CD4-positive, CD25-positive, alpha-beta regulatory T cell (primary cell): Measurements from ENCODE around the gene SPC25. TPM values are rescaled to one million over a fixed set of nuclear protein-coding genes. Genes with fewer than 3 reads are reported as not detected.

Experiments used
- ATAC-seq, 2 donors: fragments of 150-1000 bp; cut with Tn5 transposase; one replicate each; pipeline ENCODE4 v1.10.0; 2021; ENCODE audit warnings: low read depth in 2 of 2, moderate number of reproducible peaks in 2 of 2, moderate library complexity in 1 of 2
- DNase-seq, 3 donors: peaks; one replicate each; pipeline versions ENCODE4 v3.0.0 to v3.0.0-alpha.2; 2012 to 2022; ENCODE audit warnings: mixed read lengths in 1 of 3
- H3K27ac ChIP-seq: one replicate; pipeline ENCODE4 v1.7.0; 2013; ENCODE audit warnings: mild to moderate bottlenecking, low read length; ENCODE audit not compliant: insufficient read depth, poor library complexity, severe bottlenecking
- H3K27me3 ChIP-seq: one replicate; pipeline ENCODE4 v1.7.0; 2013; ENCODE audit warnings: low read length; ENCODE audit not compliant: control insufficient read depth, insufficient read depth
- H3K36me3 ChIP-seq: one replicate; pipeline ENCODE4 v1.7.0; 2013; ENCODE audit warnings: mild to moderate bottlenecking, low read length, moderate library complexity; ENCODE audit not compliant: control insufficient read depth, insufficient read depth
- H3K4me1 ChIP-seq: 2 replicates; pipeline ENCODE4 v1.7.0; 2013; ENCODE audit warnings: mild to moderate bottlenecking, low read length; ENCODE audit not compliant: insufficient read depth, control insufficient read depth, poor library complexity, severe bottlenecking
- H3K4me3 ChIP-seq: one replicate; pipeline ENCODE4 v1.7.0; 2013; ENCODE audit warnings: low read depth, mild to moderate bottlenecking, low read length, moderate library complexity
- H3K9me3 ChIP-seq, 2 experiments: 1 replicate in 1 of 2; 2 replicates in 1 of 2; pipeline ENCODE4 v1.7.0; 2013; ENCODE audit warnings: low read length in 2 of 2, mild to moderate bottlenecking in 1 of 2, moderate library complexity in 1 of 2; ENCODE audit not compliant: control insufficient read depth in 2 of 2
- H3K27ac Mint-ChIP-seq, 3 donors: one replicate each; pipeline ENCODE4 v1.8.0; 2020 to 2022; ENCODE audit warnings: mild to moderate bottlenecking in 3 of 3, mixed read lengths in 3 of 3, moderate library complexity in 2 of 3
- H3K27me3 Mint-ChIP-seq: one replicate; pipeline ENCODE4 v1.8.0; 2022; ENCODE audit warnings: mild to moderate bottlenecking, mixed read lengths
- H3K36me3 Mint-ChIP-seq: one replicate; pipeline ENCODE4 v1.8.0; 2020; ENCODE audit warnings: mixed read lengths
- H3K4me1 Mint-ChIP-seq, 4 donors: one replicate each; pipeline ENCODE4 v1.8.0; 2020 to 2022; ENCODE audit warnings: mixed read lengths in 4 of 4, mild to moderate bottlenecking in 1 of 4
- H3K4me3 Mint-ChIP-seq, 4 donors: one replicate each; pipeline ENCODE4 v1.8.0; 2020 to 2022; ENCODE audit warnings: mild to moderate bottlenecking in 4 of 4, mixed read lengths in 4 of 4, moderate library complexity in 3 of 4
- H3K9me3 Mint-ChIP-seq, 7 donors: one replicate each; pipeline ENCODE4 v1.8.0; 2020 to 2022; ENCODE audit warnings: mixed read lengths in 7 of 7, mild to moderate bottlenecking in 3 of 7, moderate library complexity in 2 of 7
- polyA plus RNA-seq, 4 donors: library from polyadenylated mRNA; unstranded; fragments of 300-500 nt; fragmentation: Illumina TruSeq; gene quantifications; one replicate each; pipeline ENCODE4 v1.2.3, GENCODE V29; 2021
- total RNA-seq: library from RNA; stranded (reverse); gene quantifications from one replicate; pipeline ENCODE4 v1.2.3, GENCODE V29; 2022

Gene SPC25
- total and polyA plus RNA-seq, 5 donors from 2014 or later: 0.24 to 1.2 (median 0.51) TPM

- no peak for ATAC-seq
- Histone ChIP-seq H3K36me3 (no peaks in the 10 kb centered on the region), H3K27me3 (peaks cover 9% of the 10 kb centered on the region), H3K27ac (no peak overlapping the region), H3K9me3 (no peaks in the 10 kb centered on the region), H3K4me3 (no peak overlapping the region), H3K4me1 (no peaks in the 10 kb centered on the region)
- Mint-ChIP-seq H3K4me1 (no peaks in the 10 kb centered on the region), H3K9me3 (peaks cover 0 to 4% (median 0%) of the 10 kb centered on the region in 7 donors), H3K4me3 (no peak overlapping the region), H3K36me3 (no peaks in the 10 kb centered on the region), H3K27ac (no peak overlapping the region), H3K27me3 (peaks cover 35% of the 10 kb centered on the region)
- no peak for DNase-seq
Observed at GRCh38 chr2:168897449-168897848, 7.2 kb upstream of the SPC25 start.

DNA sequence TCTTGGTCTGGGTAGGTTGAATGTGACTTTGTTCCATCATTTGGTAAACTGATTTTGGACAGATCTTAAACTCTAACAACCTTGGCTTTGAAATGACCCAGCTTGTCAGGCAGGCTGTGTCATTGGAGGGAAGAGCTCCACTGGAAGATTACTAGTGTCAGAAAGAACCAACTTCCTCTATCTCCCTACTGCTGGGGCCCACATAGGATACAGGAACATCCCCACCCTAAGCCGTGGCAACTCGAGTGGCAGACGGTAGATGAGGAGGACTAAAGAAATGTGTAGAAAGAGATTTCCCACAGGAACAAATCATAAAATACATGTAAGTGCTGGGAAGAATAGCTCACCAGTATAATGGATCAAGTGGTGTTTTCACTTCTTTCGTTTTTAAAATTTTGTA, 6.6 kb upstream of the SPC25 start:
- no peaks in the 10 kb centered on the region for H3K4me1 ChIP-seq
- no peaks in the 10 kb centered on the region for H3K9me3 ChIP-seq
- no peak overlapping the region for H3K27ac ChIP-seq
- no peak overlapping the region for H3K4me3 Mint-ChIP-seq
- no peaks in the 10 kb centered on the region for H3K4me1 Mint-ChIP-seq
- ATAC-seq: no peak
- H3K4me3 ChIP-seq: no peak overlapping the region
- no peak overlapping the region for H3K27ac Mint-ChIP-seq
- peaks cover 0 to 4% (median 0%) of the 10 kb centered on the region in 7 donors for H3K9me3 Mint-ChIP-seq
- peaks cover 40% of the 10 kb centered on the region for H3K27me3 Mint-ChIP-seq
- H3K27me3 ChIP-seq: peaks cover 12% of the 10 kb centered on the region
- H3K36me3 Mint-ChIP-seq: no peaks in the 10 kb centered on the region
- DNase-seq: no peak
- H3K36me3 ChIP-seq: no peaks in the 10 kb centered on the region

DNA sequence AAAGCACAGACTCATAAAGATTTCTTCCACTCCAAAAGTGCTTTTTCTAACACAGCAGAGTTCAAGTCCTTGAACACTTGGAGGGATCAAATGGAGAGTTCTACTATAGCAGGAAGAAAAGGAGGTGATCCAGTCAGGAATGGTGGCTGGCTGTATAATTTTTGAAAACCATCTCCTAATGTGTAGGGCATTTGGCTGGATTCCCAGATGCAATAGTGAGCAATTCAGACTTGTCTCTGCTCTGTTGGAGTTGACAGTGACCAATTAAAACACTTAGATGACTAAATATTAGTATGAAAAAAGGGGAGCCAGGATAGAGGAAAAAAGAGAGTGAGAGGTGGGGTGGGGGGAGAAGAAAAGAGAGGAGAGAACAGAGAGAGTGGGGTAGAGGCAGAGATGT, 5.5 kb upstream of the SPC25 start:
- no peaks in the 10 kb centered on the region for H3K9me3 ChIP-seq
- Mint-ChIP-seq H3K27ac (no peak overlapping the region), H3K36me3 (no peaks in the 10 kb centered on the region), H3K4me1 (peaks cover 0 to 3% (median under 1%) of the 10 kb centered on the region in 4 donors), H3K27me3 (peaks cover 45% of the 10 kb centered on the region), H3K9me3 (peaks cover 0 to 4% (median 0%) of the 10 kb centered on the region in 7 donors), H3K4me3 (no peak overlapping the region)
- no peaks in the 10 kb centered on the region for H3K36me3 ChIP-seq
- H3K4me3 ChIP-seq: no peak overlapping the region
- no peak overlapping the region for H3K27ac ChIP-seq
- H3K4me1 ChIP-seq: peaks cover 1% of the 10 kb centered on the region
- DNase-seq (no peak), ATAC-seq (no peak)
- H3K27me3 ChIP-seq: peaks cover 7% of the 10 kb centered on the region

DNA sequence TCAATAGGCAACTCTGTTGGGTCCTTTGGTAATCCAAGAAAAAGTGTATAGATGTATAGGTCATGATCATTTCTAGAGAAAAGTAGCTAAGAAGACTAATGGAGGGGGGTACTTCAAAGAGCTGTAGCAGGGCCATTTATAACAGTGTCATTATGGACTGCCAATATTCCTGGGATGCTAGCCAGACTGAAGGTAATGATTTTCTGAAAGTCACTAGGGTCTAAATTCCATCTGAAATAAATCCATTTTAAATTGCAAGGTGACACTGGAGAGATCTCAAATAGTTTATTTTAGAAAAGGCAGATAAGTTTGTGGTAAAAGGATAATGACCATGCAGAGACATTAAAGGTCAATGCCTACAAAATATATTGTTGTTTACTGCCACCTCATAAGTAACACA, 4.5 kb upstream of the SPC25 start:
- H3K4me1 ChIP-seq: peaks cover 9% of the 10 kb centered on the region
- no peaks in the 10 kb centered on the region for H3K36me3 ChIP-seq
- DNase-seq (no peak), ATAC-seq (no peak)
- H3K9me3 Mint-ChIP-seq: peaks cover 0 to 4% (median 0%) of the 10 kb centered on the region in 7 donors
- H3K27me3 ChIP-seq: peaks cover 7% of the 10 kb centered on the region
- H3K4me3 ChIP-seq: no peak overlapping the region
- no peaks in the 10 kb centered on the region for H3K36me3 Mint-ChIP-seq
- H3K27me3 Mint-ChIP-seq: peaks cover 48% of the 10 kb centered on the region
- H3K4me1 Mint-ChIP-seq: peaks cover 7 to 10% (median 8%) of the 10 kb centered on the region in 4 donors
- no peaks in the 10 kb centered on the region for H3K9me3 ChIP-seq
- no peak overlapping the region for H3K27ac Mint-ChIP-seq
- H3K4me3 Mint-ChIP-seq: no peak overlapping the region
- no peak overlapping the region for H3K27ac ChIP-seq

DNA sequence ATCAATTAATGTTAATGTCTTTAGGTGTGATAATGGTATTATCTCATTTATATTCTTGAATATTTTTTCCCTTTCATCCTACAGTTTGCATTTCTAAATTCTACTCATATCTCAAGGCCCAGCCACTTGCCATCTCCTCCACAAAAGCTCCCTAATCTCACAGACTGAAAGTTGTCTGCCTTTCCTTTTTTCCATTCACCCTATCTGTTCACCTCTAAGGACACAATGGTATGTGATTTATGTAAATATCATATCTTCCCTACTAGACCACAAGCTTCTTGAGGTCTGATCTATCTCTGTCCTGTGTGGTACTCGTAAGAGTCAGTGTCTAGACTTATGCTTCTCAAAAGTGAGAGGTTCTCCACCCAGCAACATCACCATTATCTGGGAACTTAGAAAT, 3.9 kb upstream of the SPC25 start:
- H3K27me3 ChIP-seq: peaks cover 7% of the 10 kb centered on the region
- no peak for ATAC-seq
- no peaks in the 10 kb centered on the region for H3K9me3 ChIP-seq
- no peak overlapping the region for H3K27ac ChIP-seq
- no peaks in the 10 kb centered on the region for H3K36me3 ChIP-seq
- Mint-ChIP-seq H3K4me3 (no peak overlapping the region), H3K4me1 (peaks cover 7 to 10% (median 8%) of the 10 kb centered on the region in 4 donors), H3K36me3 (no peaks in the 10 kb centered on the region), H3K9me3 (peaks cover 0 to 4% (median 0%) of the 10 kb centered on the region in 7 donors), H3K27me3 (peaks cover 48% of the 10 kb centered on the region), H3K27ac (no peak overlapping the region)
- no peak for DNase-seq
- no peak overlapping the region for H3K4me3 ChIP-seq
- peaks cover 10% of the 10 kb centered on the region for H3K4me1 ChIP-seq

DNA sequence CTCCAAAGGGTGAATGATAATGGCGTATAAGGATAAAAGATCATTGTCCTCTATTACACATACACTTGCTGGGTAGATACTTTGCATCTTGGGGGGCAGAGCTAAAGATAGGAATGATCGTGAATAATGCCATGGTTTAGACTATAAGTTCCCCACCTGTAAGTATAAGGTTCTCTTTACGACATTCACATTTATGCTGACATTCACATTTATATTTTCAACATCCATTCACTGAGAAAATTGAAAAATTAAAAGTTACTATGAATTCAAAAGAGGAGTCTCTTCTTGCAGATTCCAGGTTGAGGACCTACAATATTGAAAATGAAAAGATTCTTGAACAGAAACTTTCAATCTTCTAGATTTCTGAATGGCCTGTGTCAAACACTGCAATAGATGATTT, 2.1 kb upstream of the SPC25 start:
- Histone ChIP-seq H3K27ac (no peak overlapping the region), H3K36me3 (no peaks in the 10 kb centered on the region), H3K4me1 (peaks cover 10% of the 10 kb centered on the region), H3K4me3 (no peak overlapping the region), H3K27me3 (peaks cover 7% of the 10 kb centered on the region), H3K9me3 (no peaks in the 10 kb centered on the region)
- Mint-ChIP-seq H3K4me3 (peak overlapping the region in 1 of 4 donors; percentile 8), H3K36me3 (no peaks in the 10 kb centered on the region), H3K9me3 (peaks cover 0 to 4% (median 0%) of the 10 kb centered on the region in 7 donors), H3K27ac (no peak overlapping the region), H3K27me3 (peaks cover 48% of the 10 kb centered on the region), H3K4me1 (peaks cover 7 to 10% (median 8%) of the 10 kb centered on the region in 4 donors)
- DNase-seq (no peak), ATAC-seq (no peak)

DNA sequence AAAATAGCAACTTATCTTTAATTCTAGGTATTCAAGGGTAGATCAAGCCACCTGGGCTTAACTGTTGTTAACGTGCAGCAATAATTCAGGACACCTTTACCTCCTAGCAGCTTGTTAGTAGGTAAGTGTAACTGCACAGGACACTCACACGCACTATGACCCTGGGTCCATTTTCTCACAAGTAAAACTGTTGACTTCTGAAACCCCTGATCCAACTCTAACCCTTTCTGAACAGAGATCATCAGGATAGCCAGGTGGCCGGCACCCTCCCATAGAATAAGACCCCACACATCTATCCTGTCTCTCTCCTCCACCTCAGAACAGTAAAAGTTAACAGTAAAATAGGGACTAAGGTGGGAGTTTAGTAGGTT, 610 bp downstream of the SPC25 start:
- H3K27ac ChIP-seq: no peak overlapping the region
- Mint-ChIP-seq H3K9me3 (no peaks in the 10 kb centered on the region), H3K36me3 (no peaks in the 10 kb centered on the region), H3K27me3 (peaks cover 34% of the 10 kb centered on the region), H3K27ac (no peak overlapping the region), H3K4me1 (peaks cover 7 to 10% (median 9%) of the 10 kb centered on the region in 4 donors), H3K4me3 (peak overlapping the region; percentile 89 to 98 (median 94))
- H3K36me3 ChIP-seq: no peaks in the 10 kb centered on the region
- peak in 2 of 3 donors; percentile 1 to 35 for DNase-seq
- peak overlapping the region; percentile 75 for H3K4me3 ChIP-seq
- peaks cover 10% of the 10 kb centered on the region for H3K4me1 ChIP-seq
- H3K9me3 ChIP-seq: no peaks in the 10 kb centered on the region
- H3K27me3 ChIP-seq: peaks cover 3% of the 10 kb centered on the region
- no peak for ATAC-seq

DNA sequence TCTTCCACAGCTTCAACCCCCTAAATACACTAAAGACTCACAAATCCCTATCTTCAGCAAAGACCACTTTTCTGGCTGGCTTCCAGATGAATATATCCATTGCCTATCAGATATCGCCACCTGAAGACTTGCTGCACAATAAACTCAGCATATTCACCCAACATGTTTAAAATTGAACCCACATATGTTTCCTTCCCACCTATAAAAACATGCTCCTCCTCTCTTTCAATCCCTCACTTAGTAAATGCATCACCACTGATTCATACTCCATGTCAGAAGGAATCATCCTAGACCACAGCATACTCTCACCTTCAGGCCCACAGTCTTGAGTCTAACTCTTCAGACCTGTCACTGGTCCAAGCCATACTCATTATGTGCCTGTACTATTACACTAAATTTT, 5.3 kb downstream of the SPC25 start:
- no peaks in the 10 kb centered on the region for H3K36me3 ChIP-seq
- ATAC-seq (no peak), DNase-seq (no peak)
- Mint-ChIP-seq H3K27ac (peak overlapping the region in 1 of 3 donors; percentile 14), H3K4me1 (peaks cover 0 to 13% (median 2%) of the 10 kb centered on the region in 4 donors), H3K9me3 (no peaks in the 10 kb centered on the region), H3K27me3 (no peaks in the 10 kb centered on the region), H3K4me3 (no peak overlapping the region), H3K36me3 (no peaks in the 10 kb centered on the region)
- H3K9me3 ChIP-seq: no peaks in the 10 kb centered on the region
- H3K27ac ChIP-seq: no peak overlapping the region
- H3K4me3 ChIP-seq: no peak overlapping the region
- no peaks in the 10 kb centered on the region for H3K27me3 ChIP-seq
- peaks cover 4% of the 10 kb centered on the region for H3K4me1 ChIP-seq
